Fibroblast of the conjunctiva (primary cell): ENCODE data around the gene FZD1.
A peak's percentile ranks its signal among the peaks of the same experiment; 100 is the strongest.

Experiments
- DNase-seq: peaks from one replicate; pipeline ENCODE4 v3.0.0-alpha.2; 2010; ENCODE audit warnings: low read depth

FZD1 gene

DNA sequence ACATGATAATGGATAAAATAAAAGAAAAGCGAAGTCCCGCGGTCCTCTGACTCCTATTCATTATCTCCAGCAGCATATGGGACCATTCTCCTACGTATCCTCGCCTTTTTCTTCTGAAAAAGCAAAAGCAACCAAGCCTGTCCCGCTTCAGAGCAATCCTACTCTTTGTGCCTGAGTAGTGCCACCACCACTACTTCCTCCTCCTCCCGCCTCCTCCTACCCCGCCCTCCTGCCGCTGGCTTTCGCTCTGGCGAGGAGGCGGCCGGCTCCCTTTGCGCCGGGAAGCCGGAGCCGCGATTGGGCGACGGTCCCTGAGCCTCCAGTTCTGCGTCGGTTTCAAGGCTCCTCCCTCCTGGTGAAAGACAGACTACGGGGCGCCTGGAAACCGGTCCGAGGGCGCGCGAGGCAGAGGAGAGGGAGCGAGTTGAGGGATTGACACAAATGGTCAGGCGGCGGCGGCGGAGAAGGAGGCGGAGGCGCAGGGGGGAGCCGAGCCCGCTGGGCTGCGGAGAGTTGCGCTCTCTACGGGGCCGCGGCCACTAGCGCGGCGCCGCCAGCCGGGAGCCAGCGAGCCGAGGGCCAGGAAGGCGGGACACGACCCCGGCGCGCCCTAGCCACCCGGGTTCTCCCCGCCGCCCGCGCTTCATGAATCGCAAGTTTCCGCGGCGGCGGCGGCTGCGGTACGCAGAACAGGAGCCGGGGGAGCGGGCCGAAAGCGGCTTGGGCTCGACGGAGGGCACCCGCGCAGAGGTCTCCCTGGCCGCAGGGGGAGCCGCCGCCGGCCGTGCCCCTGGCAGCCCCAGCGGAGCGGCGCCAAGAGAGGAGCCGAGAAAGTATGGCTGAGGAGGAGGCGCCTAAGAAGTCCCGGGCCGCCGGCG is at the start of gene FZD1:
Gene FZD1 (plus strand): TSS at position 388 of the 878 bp plus-strand sequence. CDS start 448 bp downstream, at position 836.
- DNase-seq: peak; percentile 96

- no peak for DNase-seq
These were observed 37.8 kb upstream of the FZD1 start for GRCh38 chr7:91226411-91226810.

DNA sequence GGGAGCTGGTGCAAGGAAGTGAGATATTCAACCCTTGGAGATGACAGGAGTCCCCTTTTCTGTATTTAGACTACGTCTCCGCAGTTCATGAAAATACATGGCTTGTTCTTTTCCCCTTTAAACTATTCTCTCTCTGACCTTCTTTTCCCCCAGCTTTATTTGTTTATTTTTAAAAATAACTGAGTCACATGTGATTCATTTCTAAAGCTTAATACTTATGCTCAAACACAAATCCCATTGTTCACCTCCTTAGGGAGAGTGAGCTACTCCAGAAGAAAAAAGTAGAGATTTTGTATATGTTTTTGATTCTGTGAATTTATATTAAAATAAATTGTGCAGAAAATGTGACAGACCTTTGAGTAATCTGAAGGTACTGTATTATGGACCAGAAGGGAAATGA is 35.9 kb upstream of the FZD1 start:
- DNase-seq: no peak

DNA sequence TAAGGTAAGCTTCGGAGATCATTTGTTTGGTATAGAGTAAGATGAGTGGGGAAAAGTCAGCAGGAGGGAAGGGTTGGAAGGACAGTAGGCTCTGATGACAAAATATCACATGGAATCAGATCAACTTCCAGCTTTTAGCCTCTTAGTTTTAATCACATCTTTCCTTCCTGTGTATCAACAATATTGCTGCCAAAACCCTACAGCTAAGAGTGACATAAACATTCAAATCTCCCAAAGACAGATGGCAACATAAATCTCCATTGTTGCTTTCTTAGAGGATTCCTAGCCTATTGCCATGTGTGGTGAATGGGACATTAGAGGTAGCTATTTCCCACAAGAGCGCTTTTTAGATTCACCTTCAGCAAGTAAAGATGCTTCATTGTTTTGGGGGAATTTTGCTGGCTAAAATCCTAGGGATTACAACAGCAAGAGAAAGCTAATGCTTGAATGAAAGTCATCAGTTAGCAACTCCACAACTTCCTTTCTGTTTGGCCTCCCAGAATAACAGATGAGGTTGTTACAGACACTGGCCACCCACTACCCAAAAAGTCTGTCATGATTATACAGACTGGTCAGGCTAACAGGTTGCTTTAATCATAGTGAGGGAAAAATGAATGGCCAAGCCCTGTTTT is 35.2 kb upstream of the FZD1 start:
- no peak for DNase-seq

DNA sequence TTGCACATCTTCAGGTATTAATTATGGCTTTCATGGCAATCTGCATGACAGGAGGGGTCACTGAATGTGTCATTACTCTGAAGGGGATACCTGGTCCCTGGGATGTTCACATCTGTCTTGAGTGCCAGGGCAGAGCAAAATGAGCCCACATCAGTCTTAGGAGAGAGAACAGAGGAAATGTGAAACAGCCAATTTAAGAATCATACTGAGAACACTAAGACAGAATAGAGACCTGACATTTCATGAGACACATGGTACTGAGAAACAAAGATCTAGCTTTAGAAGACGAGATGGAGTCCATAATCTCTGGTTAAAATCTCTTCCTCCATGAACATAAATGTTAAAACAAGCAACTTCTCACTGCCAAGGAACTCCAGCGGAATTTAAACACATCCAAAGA is 34.1 kb upstream of the FZD1 start:
- no peak for DNase-seq

DNA sequence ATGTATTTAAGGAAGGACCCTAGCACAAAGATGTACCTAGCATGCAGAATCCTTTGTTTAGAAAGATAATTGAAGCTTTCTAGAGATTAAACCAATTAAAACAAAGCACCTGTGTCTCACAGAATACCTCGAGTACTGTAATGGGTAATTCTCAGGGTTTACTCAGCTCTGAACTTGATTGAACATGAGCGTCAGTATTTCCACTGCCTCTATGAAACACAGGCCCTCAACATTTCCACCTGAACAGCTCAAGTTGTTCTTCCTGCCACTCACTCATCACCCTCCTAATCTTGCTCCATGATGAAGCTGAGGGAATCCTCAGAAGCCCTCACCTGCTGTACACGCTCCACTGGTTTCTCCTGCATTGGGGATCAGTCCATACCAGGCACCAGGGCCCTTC is 33.7 kb upstream of the FZD1 start:
- DNase-seq: no peak

- no peak for DNase-seq
These were observed 31.0 kb upstream of the FZD1 start for GRCh38 chr7:91233212-91233611.

DNA sequence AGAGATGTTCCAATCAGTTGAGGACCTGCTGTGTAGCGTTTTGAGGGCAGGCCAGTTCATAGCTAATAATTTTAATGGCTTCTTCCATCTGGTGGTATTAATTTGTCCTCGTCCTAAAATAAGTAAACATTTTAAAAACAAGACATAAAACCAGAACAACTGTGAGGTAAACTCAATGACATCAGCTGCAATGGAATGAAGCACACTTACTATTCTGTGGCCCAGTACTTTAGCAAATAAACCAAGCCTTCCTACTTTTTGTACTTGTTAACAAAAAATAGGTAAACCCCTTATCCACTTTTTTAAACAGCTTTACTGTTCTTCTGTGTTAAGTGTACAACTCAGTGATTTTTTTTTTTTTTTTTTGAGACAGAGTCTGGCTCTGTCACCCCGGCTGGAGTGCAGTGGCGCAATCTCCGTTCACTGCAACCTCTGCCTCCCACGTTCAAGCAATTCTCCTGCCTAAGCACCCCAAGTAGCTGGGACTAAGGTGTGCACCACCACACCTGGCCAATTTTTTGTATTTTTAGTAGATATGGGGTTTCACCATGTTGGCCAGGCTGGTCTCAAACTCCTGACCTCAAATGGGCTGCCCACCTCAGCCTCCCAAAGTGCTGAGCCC is 28.9 kb upstream of the FZD1 start:
- DNase-seq: no peak

GRCh38 chr7:91239171-91239604 is 25.0 kb upstream of the FZD1 start:
- no peak for DNase-seq

- DNase-seq: no peak
These were observed 24.5 kb upstream of the FZD1 start for GRCh38 chr7:91239772-91240171.

DNA sequence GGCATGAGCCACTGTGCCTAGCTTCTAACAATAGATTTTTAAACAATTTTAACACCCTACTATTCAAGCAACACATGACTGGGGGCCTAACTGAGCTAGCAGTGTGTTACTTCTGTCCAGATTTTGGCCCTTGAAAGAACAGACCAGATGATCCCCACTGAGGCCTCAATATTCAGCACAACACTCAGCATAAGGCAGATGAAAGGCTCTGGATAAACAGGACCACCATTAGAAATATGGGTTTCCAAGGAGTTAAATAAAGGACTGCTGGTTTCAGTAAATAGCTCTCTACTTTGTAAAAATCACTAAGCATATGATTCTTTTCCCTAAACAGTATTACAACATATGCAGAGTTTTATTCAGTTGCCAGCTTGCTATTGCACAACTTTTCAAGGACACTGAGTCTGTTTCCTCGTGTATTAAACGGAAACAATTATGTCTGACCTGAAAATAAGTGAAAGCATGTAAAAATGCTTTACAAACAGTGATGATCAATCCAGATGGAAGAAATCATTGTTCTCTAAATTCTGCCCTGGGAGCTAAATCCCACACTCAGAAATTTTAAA is 23.8 kb upstream of the FZD1 start:
- peak; percentile 85 for DNase-seq

DNA sequence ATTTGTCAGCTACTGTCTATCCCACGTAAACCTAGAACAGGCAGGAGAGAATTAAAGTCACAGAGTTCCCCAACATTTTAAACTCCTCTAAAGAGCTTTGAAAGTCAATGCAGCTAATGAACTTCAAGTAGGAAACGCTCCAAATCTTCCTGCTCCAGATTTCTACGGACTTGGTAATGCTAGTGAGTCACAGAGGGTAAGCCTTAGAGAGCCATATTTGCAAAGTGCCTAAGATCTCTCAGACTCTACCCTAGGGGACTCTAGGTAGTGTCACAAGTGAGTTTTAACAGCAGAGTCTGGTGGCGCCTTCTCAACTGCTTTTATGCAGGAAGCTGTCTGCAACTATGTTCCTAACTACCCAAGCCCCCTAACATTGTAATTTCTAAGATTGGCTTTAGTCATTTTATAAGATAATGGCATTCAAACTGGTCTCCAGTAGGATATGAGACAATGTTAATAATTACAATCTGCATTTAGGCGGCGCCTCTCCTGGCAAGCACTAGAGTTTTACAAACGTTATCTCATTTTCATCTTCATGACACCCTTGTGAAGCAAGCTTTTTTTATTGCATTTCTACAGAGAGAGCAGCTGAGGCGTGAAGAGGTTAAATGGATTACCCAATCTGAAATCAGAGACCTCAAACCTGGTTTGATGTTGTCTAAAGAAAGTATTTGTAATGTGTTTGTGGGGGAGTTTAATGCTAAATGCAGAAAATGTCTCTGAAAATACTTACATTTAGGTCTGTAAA is 22.0 kb upstream of the FZD1 start:
- no peak for DNase-seq

DNA sequence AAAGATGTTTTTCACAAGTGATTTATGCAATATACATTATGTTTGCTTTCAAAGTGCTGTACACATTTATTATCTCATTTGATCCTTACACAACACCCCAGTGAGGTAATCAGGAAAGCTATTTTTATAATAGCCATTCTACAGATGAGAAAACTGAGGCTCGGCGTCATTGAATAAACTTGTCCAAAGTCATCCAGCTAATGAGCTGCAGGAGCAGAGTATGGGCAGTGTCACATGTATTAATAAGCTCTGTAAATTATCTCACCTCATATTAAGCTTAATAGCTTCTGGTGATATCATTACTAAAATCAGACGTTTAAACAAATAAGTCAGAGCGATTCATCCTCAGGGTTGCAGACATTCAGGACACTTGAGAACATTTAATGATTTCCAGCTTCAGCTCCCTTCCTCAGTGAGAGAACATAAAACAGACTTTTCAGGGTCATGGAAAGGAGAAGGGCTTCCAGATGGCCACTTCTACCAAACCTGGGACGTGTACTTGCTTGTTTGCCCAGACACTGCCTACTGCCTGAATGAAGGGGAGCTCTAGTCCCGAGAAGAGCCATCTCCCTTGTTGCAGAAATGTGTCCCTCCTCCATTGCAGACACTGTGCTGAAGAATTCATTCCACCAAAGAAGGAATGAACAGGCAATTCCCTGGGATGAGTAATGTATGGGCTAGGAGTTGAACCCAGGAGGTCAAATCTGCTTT is 20.5 kb upstream of the FZD1 start:
- no peak for DNase-seq

- DNase-seq: no peak
These were observed 16.7 kb upstream of the FZD1 start for GRCh38 chr7:91247500-91247899.

GRCh38 chr7:91248996-91249395 is 15.2 kb upstream of the FZD1 start:
- no peak for DNase-seq

DNA sequence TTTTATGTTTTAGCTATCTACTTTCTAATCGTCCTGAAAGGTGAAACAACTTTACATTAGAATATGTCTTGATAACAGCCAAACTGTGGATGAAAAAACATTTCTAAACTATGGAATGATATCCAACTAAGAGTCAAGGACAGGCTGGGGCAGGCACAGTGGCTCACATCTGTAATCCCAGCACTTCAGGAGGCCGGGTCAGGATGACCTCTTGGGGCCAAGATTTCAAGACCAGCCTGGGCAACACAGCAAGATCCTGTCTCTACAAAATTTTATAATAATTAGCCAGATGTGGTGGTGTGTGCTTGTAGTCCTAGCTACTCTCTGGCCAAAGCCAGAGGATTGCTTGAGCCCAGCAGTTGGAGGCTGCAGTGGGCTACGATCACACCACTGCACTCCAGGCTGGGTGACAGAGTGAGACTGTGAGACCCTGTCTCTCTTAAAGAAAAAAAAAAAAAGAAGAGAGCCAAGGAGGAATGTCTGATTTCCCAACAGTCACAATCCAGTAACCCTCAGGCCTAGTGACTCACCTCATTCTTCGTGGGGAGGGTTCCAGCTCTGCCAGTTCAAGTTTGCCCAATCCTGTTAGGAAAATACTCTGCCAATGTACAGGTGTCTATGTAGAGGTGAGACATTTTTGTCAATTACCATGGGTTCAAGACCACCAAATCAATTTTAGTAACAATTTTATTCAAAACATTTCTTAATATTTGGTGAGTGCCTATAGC is 14.6 kb upstream of the FZD1 start:
- DNase-seq: no peak

DNA sequence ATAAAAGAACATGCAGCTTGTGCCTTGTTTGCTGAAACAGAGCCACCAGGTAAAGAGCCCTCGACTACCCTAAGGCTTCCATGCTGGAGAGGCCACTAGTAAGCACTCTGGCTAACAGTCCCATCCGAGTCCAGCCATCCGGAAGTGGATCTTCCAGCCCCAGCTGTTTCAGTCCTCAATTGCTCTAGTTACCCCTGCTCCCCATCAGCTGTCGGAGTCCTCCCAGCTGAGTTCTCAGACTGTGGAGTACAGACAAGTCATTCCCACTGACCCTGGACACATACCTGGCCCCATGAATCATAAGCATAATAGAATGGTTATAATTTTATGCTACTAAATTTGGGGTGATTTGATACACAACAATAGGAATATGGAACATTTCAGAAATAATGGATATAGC is 13.5 kb upstream of the FZD1 start:
- no peak for DNase-seq

- no peak for DNase-seq
These were observed 12.4 kb upstream of the FZD1 start for GRCh38 chr7:91251877-91252276.

- no peak for DNase-seq
These were observed 718 bp upstream of the FZD1 start for GRCh38 chr7:91263384-91264045.
